ENCODE measurements around the gene C2orf42. TPM values are rescaled to one million over a fixed set of nuclear protein-coding genes. Genes with fewer than 3 reads are reported as not detected.

Gene C2orf42
- total and polyA plus RNA-seq, 10 of the 15 experiments (the other 5 are each of a cell fraction or from before 2014, with no cell fraction given): 5.5 to 19.8 (median 11.5) TPM

DNA sequence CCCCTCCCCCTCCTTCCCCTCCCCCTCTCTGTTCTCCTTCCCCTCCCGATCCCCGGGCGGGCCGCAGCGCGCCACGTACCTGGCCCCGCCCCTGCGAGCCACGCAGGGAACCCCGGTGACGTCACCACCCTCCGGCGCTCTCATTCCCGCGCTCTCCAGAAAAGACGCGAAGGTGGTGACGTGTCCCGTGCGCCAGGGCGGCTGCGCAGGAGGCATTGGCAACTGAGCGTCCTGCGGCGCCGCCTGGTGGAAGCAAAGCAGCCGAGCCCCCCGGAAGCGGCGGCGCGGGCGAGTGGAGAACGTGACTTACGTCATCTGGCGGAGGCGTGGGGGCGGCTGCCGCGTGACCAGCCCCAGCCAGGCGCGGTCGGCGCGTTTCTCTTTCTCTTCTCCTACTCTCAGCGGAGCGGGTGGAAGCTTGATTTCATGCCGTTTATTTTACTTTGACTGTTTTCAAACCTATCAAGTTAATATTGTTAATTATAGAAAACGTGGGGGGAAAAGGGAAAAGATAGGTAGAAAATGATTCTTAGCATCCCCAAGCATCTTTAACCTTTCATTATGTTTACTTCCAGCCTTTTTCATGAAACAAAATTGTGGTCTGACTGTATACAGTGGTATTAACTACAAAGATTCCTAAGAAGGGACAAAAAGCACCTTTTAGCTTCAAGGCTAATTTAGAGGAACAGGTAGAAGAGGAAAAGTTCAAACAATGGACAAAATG lies 48.1 kb downstream of the C2orf42 start (continued):
- peak; percentile 94 for TF ChIP-seq NRF1 (conservative IDR thresholded peaks at IDR 0.05; ENCODE audit: low read depth, low read length)
- peak; percentile 72 for TF ChIP-seq MYB (IDR thresholded peaks at IDR 0.05; ENCODE audit: borderline replicate concordance, low read depth, low read length)
- 0 out of 2 replicates have a peak, but pooled peaks have one; percentile 56 for TF ChIP-seq TCF3 (IDR thresholded peaks at IDR 0.05; ENCODE audit: borderline replicate concordance, insufficient read depth, low read depth, low read length)
- TF ChIP-seq GATAD2B (conservative IDR thresholded peaks at IDR 0.05; ENCODE audit: low read depth): peak; percentile 30; the same call in 1 of the 2 replicates
- TF ChIP-seq EED (IDR thresholded peaks at IDR 0.05; ENCODE audit: low read depth): peak; percentile 32; the same call in 1 of the 2 replicates
- peak; percentile 70; the same call in 1 of the 2 replicates for TF ChIP-seq PAX8 (IDR thresholded peaks at IDR 0.05)
- TF ChIP-seq, protein P1, sequence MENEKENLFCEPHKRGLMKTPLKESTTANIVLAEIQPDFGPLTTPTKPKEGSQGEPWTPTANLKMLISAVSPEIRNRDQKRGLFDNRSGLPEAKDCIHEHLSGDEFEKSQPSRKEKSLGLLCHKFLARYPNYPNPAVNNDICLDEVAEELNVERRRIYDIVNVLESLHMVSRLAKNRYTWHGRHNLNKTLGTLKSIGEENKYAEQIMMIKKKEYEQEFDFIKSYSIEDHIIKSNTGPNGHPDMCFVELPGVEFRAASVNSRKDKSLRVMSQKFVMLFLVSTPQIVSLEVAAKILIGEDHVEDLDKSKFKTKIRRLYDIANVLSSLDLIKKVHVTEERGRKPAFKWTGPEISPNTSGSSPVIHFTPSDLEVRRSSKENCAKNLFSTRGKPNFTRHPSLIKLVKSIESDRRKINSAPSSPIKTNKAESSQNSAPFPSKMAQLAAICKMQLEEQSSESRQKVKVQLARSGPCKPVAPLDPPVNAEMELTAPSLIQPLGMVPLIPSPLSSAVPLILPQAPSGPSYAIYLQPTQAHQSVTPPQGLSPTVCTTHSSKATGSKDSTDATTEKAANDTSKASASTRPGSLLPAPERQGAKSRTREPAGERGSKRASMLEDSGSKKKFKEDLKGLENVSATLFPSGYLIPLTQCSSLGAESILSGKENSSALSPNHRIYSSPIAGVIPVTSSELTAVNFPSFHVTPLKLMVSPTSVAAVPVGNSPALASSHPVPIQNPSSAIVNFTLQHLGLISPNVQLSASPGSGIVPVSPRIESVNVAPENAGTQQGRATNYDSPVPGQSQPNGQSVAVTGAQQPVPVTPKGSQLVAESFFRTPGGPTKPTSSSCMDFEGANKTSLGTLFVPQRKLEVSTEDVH (IDR thresholded peaks at IDR 0.05; ENCODE audit: low read depth, partially characterized antibody): peak; percentile 90
- no peak for TF ChIP-seq NFXL1 (IDR thresholded peaks at IDR 0.05; ENCODE audit: borderline replicate concordance)
- peak; percentile 70 for TF ChIP-seq KLF5 (IDR thresholded peaks at IDR 0.05; ENCODE audit: partially characterized antibody)
- peak; percentile 6; the same call in 1 of the 2 replicates for TF ChIP-seq ZNF24 (IDR thresholded peaks at IDR 0.05)
- TF ChIP-seq STAT3 (IDR thresholded peaks at IDR 0.05; ENCODE audit: low read depth, low read length): no peak
- TF ChIP-seq, protein P2, sequence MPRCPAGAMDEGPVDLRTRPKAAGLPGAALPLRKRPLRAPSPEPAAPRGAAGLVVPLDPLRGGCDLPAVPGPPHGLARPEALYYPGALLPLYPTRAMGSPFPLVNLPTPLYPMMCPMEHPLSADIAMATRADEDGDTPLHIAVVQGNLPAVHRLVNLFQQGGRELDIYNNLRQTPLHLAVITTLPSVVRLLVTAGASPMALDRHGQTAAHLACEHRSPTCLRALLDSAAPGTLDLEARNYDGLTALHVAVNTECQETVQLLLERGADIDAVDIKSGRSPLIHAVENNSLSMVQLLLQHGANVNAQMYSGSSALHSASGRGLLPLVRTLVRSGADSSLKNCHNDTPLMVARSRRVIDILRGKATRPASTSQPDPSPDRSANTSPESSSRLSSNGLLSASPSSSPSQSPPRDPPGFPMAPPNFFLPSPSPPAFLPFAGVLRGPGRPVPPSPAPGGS (IDR thresholded peaks at IDR 0.05; ENCODE audit: borderline replicate concordance, insufficient read depth, low read depth, low read length, poor library complexity, severe bottlenecking): peak; percentile 12
- no peak for TF ChIP-seq ASH2L (IDR thresholded peaks at IDR 0.05; ENCODE audit: borderline replicate concordance, low read depth)
- peak; percentile 40; the same call in 1 of the 2 replicates for TF ChIP-seq POLR2AphosphoS5 (IDR thresholded peaks at IDR 0.05; ENCODE audit: low read length)
- peak; percentile 55 for TF ChIP-seq RUNX3 (IDR thresholded peaks at IDR 0.05; ENCODE audit: low read length)
- TF ChIP-seq HCFC1 (IDR thresholded peaks at IDR 0.05; ENCODE audit: low read length): peak; percentile 57
- TF ChIP-seq SRF (IDR thresholded peaks at IDR 0.05; ENCODE audit: low read depth in 2 of 2, low read length in 2 of 2): peak in 1 of 2 experiments; percentile 65; a peak in 1 of 4 replicates
- TF ChIP-seq, protein P3, sequence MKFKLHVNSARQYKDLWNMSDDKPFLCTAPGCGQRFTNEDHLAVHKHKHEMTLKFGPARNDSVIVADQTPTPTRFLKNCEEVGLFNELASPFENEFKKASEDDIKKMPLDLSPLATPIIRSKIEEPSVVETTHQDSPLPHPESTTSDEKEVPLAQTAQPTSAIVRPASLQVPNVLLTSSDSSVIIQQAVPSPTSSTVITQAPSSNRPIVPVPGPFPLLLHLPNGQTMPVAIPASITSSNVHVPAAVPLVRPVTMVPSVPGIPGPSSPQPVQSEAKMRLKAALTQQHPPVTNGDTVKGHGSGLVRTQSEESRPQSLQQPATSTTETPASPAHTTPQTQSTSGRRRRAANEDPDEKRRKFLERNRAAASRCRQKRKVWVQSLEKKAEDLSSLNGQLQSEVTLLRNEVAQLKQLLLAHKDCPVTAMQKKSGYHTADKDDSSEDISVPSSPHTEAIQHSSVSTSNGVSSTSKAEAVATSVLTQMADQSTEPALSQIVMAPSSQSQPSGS (IDR thresholded peaks at IDR 0.05; ENCODE audit: low read length): peak; percentile 98; the same call in 1 of the 2 replicates
- peak; percentile 83 for TF ChIP-seq RAD51 (IDR thresholded peaks at IDR 0.05)
- peak; percentile 29; the same call in 1 of the 2 replicates for TF ChIP-seq ZSCAN29 (IDR thresholded peaks at IDR 0.05)
- peak; percentile 39; the same call in 1 of the 2 replicates for TF ChIP-seq TCF12 (IDR thresholded peaks at IDR 0.05; ENCODE audit: low read depth, low read length)
